ENCODE results near the gene ERICH6B. TPM values are rescaled to one million over a fixed set of nuclear protein-coding genes. Genes with fewer than 3 reads are reported as not detected.

ERICH6B gene
- total RNA-seq, 4 donors from 2014 or later, result not detected

GRCh38 chr13:45595965-45596364, 19.6 kb downstream of the ERICH6B start:
- Histone ChIP-seq H3K27me3 (peaks cover 0 to 13% (median 0%) of the 10 kb centered on the region in 4 donors), H3K9me3 (no peaks in the 10 kb centered on the region), H3K27ac (replicated peaks in 1 of 4) (no peak overlapping the region), H3K4me1 (no peaks in the 10 kb centered on the region), H3K36me3 (no peaks in the 10 kb centered on the region), H3K4me3 (no peak overlapping the region)
- TF ChIP-seq EP300 (IDR thresholded peaks at IDR 0.05) (no peak), POLR2AphosphoS5 (IDR thresholded peaks at IDR 0.05) (no peak), POLR2A (IDR thresholded peaks at IDR 0.05; ENCODE audit: low read depth) (no peak)
- TF ChIP-seq, protein P1, sequence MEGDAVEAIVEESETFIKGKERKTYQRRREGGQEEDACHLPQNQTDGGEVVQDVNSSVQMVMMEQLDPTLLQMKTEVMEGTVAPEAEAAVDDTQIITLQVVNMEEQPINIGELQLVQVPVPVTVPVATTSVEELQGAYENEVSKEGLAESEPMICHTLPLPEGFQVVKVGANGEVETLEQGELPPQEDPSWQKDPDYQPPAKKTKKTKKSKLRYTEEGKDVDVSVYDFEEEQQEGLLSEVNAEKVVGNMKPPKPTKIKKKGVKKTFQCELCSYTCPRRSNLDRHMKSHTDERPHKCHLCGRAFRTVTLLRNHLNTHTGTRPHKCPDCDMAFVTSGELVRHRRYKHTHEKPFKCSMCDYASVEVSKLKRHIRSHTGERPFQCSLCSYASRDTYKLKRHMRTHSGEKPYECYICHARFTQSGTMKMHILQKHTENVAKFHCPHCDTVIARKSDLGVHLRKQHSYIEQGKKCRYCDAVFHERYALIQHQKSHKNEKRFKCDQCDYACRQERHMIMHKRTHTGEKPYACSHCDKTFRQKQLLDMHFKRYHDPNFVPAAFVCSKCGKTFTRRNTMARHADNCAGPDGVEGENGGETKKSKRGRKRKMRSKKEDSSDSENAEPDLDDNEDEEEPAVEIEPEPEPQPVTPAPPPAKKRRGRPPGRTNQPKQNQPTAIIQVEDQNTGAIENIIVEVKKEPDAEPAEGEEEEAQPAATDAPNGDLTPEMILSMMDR (IDR thresholded peaks at IDR 0.05), result no peak
- 49% methylated on average over 2 of the region's 2 CpGs for WGBS
- intact Hi-C loops (cut with DNase I), result no loop called here
- DNase-seq (ENCODE audit: extremely low spot score), result no peak

GRCh38 chr13:45594764-45595163, 20.8 kb downstream of the ERICH6B start:
- Histone ChIP-seq H3K27ac (replicated peaks in 1 of 4) (no peak overlapping the region), H3K9me3 (no peaks in the 10 kb centered on the region), H3K4me1 (no peaks in the 10 kb centered on the region), H3K36me3 (no peaks in the 10 kb centered on the region), H3K27me3 (peaks cover 0 to 13% (median 0%) of the 10 kb centered on the region in 4 donors), H3K4me3 (no peak overlapping the region)
- WGBS, result 48% methylated on average over 3 of the region's 3 CpGs
- TF ChIP-seq, protein P1 (IDR thresholded peaks at IDR 0.05), result no peak
- TF ChIP-seq POLR2A (IDR thresholded peaks at IDR 0.05; ENCODE audit: low read depth), result no peak
- TF ChIP-seq POLR2AphosphoS5 (IDR thresholded peaks at IDR 0.05), result no peak
- no peak for TF ChIP-seq EP300 (IDR thresholded peaks at IDR 0.05)
- DNase-seq (ENCODE audit: extremely low spot score), result no peak
- intact Hi-C loops (cut with DNase I), result no loop called here

DNA sequence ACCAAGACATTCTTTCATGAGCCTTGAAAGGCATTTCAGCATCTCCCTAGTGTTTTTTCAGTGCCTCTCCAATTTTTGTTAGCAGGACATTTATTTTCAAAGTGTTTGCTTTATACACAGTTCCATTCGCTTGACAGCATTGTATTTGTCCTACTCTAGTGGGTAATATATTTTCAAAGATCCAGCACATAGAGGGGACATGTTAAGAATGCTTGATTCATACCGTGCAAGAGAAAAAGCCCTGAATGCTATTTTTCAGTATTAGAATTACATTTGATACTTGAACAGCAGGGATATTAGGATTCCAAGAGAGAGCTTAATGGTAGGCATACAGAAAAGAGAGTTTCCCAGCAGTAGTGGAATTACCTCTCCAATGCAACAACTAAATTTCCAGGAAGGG, 21.3 kb downstream of the ERICH6B start:
- no peak overlapping the region for H3K4me3 ChIP-seq
- intact Hi-C loops (cut with DNase I), result no loop called here
- no peaks in the 10 kb centered on the region for H3K4me1 ChIP-seq
- 77% methylated on average over 2 of the region's 2 CpGs for WGBS
- no peak for DNase-seq (ENCODE audit: extremely low spot score)
- peaks cover 0 to 13% (median 0%) of the 10 kb centered on the region in 4 donors for H3K27me3 ChIP-seq
- TF ChIP-seq, protein P1 (IDR thresholded peaks at IDR 0.05), result no peak
- no peak for TF ChIP-seq POLR2A (IDR thresholded peaks at IDR 0.05; ENCODE audit: low read depth)
- TF ChIP-seq EP300 (IDR thresholded peaks at IDR 0.05), result no peak
- TF ChIP-seq POLR2AphosphoS5 (IDR thresholded peaks at IDR 0.05), result no peak
- H3K36me3 ChIP-seq, result no peaks in the 10 kb centered on the region
- no peak overlapping the region for H3K27ac ChIP-seq (replicated peaks in 1 of 4)
- H3K9me3 ChIP-seq, result no peaks in the 10 kb centered on the region

GRCh38 chr13:45592758-45593157, 22.8 kb downstream of the ERICH6B start:
- intact Hi-C loops (cut with DNase I), result no loop called here
- Histone ChIP-seq H3K36me3 (no peaks in the 10 kb centered on the region), H3K9me3 (no peaks in the 10 kb centered on the region), H3K27me3 (peaks cover 0 to 8% (median 0%) of the 10 kb centered on the region in 4 donors), H3K27ac (replicated peaks in 1 of 4) (no peak overlapping the region), H3K4me3 (no peak overlapping the region), H3K4me1 (no peaks in the 10 kb centered on the region)
- DNase-seq (ENCODE audit: extremely low spot score), result no peak
- WGBS, result 76% methylated on average over 2 of the region's 2 CpGs
- TF ChIP-seq POLR2AphosphoS5 (IDR thresholded peaks at IDR 0.05) (no peak), POLR2A (IDR thresholded peaks at IDR 0.05; ENCODE audit: low read depth) (no peak), EP300 (IDR thresholded peaks at IDR 0.05) (no peak)
- TF ChIP-seq, protein P1 (IDR thresholded peaks at IDR 0.05), result no peak

DNA sequence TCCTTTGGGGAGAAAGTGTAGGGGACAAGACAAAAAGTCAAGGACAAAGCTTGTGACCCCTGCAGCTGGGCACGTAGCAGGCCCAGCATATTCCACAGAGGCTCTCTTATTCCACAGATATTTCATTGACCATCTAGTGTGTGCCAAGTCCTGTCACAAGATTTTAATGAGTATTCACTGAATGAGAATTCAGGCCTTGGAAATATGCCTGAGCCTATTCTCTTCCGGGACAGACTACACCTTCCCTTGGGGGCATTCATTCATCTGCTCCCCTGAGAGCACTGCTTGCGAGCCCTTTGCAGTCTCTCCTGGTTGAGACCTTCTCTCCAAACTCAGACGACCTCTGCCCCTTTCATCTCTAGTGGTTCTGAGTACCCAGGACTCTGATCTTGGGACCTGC, 25.5 kb downstream of the ERICH6B start:
- Histone ChIP-seq H3K27ac (replicated peaks in 1 of 4) (no peak overlapping the region), H3K36me3 (no peaks in the 10 kb centered on the region), H3K9me3 (no peaks in the 10 kb centered on the region), H3K4me3 (no peak overlapping the region), H3K27me3 (no peaks in the 10 kb centered on the region), H3K4me1 (no peaks in the 10 kb centered on the region)
- intact Hi-C loops (cut with DNase I), result no loop called here
- WGBS, result 69% methylated on average over 4 of the region's 4 CpGs
- TF ChIP-seq EP300 (IDR thresholded peaks at IDR 0.05) (no peak), POLR2A (IDR thresholded peaks at IDR 0.05; ENCODE audit: low read depth) (no peak), POLR2AphosphoS5 (IDR thresholded peaks at IDR 0.05) (no peak)
- TF ChIP-seq, protein P1 (IDR thresholded peaks at IDR 0.05), result no peak
- no peak for DNase-seq (ENCODE audit: extremely low spot score)

Measured in esophagus muscularis mucosa (tissue), 4 donors.